Brain pericyte (primary cell): ENCODE data around the gene C11orf54.
A peak's percentile ranks its signal among the peaks of the same experiment; 100 is the strongest.

Experiments
- DNase-seq: peaks from one replicate; pipeline ENCODE4 v3.0.0-alpha.2; 2012; ENCODE audit warnings: low read depth, low spot score

The C11orf54 gene

DNA sequence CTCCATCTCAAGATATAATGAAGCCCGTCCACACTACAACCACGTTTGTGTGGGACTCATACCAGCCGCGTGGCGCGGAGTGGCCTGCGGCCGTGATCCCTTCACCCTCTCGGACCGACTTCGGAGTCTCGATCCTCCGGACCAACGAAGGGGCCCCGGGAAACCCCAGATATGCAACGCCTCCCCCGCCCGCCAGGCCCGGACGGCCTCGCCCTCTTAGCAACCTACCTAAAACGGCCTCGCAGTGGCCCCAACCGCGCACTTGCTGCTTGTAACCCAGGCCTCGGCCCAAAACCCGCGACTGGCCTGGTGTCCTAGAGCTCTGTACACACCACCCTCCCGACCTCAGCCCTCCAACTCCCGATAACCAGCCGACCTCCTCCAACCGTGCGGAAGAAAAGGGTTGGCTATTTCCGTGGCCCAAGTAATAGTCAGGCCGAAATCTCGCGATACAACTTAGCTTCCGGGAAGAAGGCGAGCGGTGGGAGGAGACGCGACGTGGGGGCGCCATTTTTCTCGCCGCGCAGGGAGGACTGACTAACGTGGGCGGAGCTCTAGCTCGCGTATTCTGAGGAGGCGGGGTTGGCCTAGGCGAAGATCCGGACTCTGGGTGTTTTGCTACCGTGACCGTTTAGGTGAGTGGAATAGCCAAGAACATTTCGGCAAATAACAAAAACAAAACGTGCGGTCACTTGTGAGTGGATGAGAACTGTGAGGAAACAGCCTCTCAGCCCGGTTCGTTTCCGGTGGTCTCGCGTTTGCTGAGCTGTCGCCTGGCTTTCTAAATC is at the start of gene C11orf54, which contains the start of gene TAF1D:
Gene C11orf54, plus strand, starts transcription at position 579 of the 788 bp plus-strand sequence. CDS start 5,722 bp downstream, outside the sequence.
Gene TAF1D, minus strand, starts transcription at position 402 of the 788 bp plus-strand sequence. CDS start 2,191 bp downstream, outside the sequence.
- peak; percentile 92 for DNase-seq

DNA sequence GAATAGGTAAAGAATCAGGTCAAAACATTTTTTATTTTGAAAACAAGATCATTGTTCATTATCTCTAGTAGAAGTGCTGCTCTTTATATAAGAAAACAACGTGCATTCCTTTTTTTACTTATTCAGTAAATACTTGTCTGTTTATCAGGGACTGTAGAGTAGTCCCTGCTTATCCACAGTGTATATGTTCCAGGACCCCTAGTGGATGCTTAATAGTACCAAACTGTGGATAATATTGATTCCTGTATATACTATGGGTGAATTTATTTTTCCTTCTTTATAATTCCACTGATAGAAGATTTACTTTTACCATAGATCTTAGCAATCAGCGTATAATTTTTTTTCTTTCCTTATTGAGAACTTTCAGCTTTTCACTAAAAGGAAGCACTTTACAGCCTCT is 47.4 kb upstream of the C11orf54 start:
- no peak for DNase-seq

DNA sequence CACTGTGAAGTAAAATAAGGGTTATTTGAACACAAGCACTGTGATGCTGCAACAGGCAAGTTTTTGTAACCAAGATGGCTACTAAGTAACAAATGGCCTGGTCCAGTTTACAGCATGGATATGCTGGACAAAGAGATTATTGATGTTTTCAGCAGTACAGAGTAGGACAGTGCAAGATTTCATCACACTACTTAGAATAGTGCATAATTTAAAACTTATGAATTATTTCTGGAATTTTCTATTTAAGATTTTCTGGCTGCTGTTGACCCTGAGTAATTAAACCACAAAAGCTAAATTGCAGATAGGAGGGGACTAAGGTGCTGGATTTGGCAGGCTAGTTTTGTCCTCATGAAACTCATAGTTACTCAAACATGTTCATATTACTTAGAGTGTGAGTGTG is 46.9 kb upstream of the C11orf54 start:
- DNase-seq = no peak

DNA sequence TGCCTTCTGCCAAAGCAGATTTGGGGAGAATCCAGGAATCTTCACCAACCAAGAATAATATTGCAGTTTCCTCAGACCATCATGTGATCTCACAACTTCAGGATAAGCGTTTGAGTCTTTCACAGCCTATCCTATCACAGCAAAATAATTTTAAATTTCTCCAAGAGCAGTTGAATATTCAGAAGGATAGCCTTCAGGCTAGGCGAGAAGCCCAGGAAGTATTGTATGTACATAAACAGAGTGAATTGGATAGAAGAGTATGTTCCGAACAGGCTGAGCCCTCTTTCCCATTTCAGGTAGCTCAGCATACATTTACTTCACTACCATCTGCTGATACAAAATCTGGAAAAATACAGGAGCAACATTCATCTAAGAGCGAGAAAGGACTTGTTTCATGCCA is 43.9 kb upstream of the C11orf54 start:
- no peak for DNase-seq

DNA sequence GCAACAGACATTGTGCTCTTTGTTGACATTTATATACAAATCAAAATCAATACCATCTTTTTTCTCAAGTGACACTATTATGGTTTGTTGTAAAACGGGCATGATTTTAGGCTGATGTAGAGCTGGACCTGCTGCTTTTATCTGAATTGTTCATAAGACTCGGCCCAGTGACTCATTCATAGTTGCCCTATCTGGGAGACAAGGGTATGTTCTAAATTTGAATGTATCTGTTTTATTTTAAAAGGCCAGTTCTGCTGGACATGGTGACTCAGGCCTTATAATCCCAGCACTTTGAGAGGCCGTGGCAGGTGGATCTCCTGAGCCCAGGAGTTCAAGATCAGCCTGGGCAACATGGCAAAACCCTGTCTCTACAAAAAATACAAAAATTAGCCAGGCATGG is 40.6 kb upstream of the C11orf54 start:
- DNase-seq = no peak

DNA sequence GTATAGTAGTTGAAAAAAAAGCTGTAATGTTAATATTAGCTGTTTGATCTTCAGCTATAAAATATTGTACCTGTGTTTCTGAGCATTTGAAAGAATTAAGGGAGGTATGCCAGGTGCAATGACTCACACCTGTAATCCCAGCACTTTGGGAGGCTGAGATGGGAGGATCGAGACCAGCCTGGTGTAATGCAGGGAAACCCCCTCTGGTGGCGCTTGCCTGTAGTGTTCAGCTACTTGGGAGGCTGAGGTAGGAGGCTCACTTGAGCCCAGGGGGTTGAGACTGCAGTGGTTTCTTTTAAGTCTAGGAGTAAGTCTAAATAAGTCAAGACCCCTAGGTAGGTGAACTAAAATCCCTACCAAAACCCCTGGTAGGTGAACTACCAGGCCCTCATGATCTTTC is 37.2 kb upstream of the C11orf54 start:
- DNase-seq = no peak

DNA sequence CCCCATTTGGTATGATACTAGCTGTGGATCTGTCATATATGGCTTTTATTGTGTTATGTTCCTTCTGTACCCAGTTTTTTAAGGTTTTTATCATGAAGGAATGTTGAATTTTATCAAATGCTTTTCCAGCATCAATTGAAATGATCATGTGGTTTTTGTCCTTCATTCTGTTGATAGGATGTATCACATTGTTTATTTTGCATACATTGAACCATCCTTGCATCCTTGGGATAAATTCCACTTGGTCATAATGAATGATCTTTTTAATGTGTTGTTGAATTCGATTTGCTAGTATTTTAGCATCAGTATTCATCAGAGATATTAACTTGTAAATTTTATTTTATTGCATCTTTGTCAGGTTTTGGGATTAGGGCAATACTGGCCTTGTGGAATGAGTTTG is 31.2 kb upstream of the C11orf54 start:
- no peak for DNase-seq

DNA sequence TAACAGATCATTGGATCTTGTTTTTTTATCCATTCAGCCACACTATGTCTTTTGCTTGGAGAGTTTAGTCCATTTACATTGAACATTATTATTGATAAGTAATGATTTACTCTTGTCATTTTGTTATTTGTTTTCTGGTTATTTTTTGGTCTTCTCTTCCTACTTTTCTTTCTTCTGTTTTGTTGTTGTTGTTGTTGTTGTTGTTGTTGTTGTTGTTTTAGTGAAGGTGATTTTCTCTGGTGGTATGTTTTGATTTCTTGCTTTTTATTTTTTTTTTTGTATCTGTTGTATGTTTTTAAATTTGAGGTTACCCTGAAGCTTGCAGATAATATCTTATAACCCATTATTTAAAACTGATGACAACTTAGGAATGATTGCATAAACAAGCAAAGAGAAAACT is 28.8 kb upstream of the C11orf54 start:
- no peak for DNase-seq

DNA sequence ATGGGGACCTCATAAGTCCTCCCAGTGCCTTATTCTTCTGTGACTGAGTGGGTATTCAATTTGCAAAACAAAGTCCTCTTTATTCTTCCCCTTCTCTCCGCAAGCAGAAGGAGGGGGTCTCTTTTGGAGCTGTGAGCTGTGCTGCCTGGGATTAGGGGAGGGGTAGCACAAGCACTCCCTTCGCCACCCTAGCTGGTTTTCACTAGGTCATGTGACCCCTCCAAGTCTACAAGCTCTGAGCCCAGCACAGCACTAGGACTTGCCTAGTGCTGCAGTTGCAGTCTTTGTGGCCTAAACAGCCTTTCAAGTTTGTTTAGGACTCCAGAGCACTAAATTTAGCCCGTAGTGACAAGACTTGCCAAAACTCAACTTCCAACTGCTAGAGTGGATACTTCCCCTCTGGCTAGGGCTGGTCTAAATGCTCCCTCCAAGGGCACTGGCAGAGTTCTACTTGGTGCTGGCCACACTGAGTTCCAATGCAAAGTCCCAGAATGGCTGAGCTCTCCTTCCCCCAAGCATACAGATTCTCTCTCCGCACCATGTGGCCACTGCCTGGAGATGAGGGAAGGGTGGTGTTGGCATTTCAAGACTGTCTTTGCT is 25.6 kb upstream of the C11orf54 start:
- DNase-seq = no peak

DNA sequence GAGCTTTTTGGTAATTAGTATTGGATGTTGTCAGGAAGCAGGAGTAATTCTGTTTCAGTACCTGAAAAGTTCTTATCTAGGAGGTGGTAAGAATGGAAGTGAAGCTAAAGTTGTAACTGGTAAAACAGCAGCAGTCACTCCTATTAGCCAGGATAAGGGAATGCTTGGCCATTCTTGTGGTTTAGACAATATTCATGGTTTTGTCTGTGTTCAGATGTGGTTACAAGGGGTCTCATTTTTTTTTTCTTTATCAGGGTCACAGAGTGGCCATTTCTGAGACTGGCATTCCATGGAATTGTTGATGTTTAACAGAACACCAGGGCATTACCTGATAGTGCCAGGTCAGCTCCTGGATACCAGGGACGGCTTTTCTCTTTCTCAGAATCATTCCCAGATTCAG is 24.0 kb upstream of the C11orf54 start:
- no peak for DNase-seq

DNA sequence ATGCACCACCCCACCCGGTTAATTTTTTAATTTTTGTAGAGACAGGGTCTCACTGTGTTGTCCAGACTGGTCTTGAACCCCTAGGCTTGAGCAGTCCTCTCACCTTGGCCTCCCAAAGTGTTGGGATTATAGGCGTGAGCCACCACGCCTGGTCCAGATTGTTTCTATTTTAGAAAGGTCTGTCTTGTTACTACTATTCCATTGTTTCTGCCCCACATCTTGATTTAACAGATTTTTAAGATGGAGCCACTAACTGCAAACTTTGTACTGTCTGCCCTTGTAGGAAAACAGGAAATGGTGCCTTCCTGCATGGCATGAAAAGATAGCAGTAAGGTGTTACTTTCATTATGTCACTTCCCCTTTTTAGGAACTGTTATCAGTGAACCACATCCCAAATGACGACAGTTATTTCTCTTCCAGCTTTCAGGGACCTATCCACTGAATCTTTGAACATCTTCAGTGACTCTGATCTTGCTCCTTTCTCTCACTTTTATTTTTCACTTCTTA is 23.4 kb upstream of the C11orf54 start:
- DNase-seq = no peak

DNA sequence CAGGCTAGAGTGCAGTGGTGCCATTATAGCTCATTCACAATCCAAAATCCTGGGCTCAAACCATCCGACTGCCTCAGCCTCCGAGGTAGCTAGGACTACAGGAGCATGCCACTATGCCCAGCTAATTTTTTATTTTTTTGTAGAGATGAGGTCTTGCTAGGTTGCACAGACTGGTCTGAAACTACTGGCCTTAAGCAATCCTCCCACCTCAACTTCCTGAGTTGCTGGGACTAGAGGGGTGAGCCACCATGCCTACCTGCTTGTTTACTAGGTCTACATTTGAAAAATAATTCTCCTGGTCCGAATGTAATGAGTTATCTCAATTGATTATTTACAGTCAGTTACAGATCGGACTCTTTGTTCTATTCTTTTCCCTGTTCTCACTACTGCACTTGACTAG is 22.2 kb upstream of the C11orf54 start:
- DNase-seq = no peak

DNA sequence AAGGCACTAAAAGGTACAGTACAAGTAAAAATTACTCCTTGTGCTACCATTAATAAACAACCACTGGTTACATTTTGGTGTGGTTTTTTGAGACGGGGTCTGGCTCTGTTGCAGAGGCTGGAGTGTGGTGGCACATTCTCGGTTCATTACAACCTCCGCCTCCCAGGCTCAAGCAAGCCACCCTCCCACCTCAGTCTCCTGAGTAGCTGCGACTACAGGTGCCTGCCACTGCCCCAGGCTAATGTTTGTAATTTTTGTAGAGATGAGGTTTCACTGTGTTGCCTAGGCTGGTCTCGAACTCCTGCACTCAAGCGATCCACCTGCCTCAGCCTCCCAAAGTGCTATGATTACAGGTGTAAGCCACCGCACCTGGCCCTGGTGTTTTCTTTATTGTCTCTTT is 20.9 kb upstream of the C11orf54 start:
- no peak for DNase-seq

DNA sequence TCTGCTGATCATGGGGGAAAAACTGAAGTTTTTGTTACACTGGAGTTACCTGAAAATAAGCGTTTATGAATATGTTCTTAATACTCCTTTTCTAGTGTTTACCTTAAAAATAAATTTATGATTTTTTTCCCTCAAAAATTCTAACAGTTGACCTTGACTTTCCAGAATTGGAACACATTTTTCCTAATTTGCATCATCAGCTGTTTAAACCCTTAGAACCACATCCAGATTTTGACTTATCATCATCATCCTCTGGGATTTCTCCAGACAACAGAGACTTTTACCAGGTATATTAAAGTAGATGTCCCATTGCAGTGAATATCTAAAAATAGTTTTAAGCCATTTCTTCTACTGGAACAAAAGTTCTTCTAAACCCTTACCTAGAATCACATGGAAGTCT is 17.4 kb upstream of the C11orf54 start:
- DNase-seq = no peak

DNA sequence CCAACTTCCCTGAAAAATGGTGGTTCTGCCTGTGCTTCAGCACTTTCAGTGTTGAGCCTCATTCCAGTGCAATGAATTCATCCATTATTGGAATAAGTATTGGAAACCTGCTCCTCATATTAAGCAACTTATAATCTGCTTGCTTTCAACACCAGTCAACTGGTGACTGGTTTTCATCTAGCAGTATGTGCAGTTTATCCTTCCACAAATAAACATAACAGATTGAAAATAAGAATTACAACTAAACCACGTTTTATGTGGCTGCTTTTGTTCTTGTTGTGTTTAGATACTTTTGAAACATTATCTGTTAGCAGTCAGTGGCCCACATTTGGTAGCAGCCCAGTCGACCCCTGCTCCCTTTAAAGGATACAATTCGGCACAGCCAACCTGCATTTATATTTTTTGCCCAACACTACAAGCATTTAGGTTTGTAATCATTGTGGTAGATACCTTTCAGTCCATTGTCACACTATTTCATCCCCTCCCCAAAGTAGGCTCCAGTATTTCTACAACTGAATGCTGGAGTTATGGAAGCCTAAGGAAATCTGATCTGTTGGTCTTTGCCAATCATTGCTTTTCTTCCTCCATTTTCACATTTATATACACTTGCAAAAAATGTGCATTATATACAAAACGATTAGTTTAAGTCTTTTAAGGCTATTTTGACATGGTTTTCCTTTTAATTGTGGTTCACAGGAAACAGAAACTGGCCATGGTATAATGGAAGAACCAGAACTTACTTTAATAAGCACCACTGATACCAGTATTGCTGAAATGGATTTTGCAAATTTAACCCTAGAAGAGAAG is 13.3 kb upstream of the C11orf54 start:
- no peak for DNase-seq

DNA sequence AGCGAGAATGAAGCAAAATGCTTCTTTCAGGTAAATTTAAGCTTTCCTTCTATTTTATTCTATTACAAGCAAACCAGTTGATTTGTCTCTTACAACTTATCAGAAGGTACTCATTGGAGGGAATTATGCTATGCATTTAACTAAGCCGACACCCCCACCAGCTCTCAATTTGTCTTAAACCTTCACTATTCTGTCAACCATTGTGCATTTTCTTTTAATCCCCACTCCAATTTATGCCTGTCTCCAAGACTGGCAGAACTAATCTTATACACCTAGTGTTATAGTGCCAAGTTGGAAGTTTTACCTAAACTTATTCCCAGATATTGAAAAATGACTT is 12.7 kb upstream of the C11orf54 start:
- no peak for DNase-seq

DNA sequence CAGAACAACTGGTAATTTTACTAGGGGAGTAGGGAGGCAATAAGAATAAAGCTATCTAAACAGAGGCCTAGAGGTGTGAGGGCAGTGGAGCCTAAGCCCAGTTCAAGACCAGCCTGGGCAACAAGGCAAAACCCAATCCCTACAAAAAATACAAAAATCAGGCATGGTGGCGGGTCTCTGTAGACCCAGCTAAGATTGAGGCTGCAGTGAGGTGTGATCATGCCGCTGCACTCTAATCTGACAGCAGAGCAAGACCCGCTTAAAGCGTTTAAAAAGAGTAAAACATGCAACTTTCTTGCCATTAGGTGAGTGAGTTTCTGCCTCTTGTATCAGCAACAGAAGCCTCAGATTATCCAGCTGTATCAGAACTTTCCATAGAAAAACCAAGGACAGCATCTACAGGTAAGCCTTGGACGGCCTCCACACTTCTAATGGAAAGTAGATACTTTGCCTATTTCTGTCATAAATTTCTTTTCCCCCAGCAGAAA is 12.3 kb upstream of the C11orf54 start:
- no peak for DNase-seq

DNA sequence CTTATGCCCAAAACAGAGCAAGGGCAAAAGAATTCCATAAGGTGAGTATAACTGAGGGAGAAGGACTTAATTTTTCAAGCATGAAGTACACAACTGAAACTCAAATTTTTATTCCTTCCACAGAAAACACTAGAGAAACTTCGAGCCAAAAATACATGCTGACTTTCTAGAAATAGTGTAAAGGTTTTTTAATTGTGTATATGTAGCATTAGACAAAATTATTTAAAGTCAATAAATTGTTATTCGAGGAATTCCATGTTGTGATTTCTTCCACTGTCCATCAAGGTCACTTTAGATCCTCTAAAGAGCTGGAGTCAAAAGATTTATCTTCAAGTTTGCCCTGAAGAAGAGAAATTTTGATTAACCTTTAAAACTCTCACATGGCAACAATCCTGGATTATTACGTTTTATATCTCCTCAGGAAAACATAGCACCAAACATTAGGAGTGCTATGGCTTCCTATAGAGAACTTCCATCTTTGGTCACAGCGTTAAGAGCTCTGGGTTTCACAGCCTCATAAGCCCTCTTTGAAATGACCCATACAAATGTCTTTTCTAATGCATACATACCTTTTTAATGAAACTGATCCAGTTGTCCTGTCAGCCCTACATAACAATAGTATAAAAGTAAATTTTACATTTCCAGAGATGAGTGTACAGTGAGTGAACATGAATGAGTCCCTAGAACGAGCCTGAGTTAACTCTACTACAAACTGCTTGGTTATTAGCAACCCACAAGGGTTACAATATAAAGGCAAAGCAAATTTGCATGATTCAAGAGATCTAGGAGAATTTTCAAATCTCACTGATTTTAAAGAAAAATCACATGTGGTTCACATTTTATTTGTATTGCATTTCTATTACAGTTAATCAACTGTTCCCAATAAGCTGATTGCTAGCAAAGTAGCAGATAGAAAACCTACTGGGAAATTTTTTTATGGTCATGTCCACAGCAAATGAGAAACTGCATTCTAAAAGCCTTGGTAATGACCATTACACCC is 11.1 kb upstream of the C11orf54 start:
- no peak for DNase-seq

DNA sequence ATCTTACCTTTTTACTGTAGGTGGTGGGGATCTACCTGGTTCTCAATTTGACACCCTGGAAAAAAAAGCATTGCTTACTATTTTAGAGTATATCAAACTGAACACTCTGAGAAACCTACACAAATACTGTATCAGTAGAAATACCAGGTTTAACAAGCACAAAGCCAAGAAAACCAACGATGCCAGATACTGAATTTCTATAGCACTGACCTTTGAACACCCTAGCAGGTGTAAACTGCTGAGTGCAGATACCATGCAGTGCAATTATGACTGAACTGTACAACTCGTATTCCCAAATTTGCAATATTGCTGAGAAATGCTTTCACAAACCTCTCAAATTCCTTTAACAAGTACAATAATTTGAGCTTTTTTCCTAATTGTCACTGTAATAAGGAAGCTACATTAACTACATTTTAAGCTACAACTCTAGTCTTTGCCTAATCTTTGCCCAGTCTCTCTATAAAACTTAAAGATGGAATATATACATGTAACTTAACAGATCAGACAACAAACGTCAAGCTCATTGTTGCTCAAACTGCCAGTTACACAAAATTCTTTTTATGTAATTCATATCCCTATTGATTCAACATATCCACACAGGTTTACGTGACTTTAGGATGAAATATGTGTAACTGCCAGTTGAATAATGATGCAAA is 9.1 kb upstream of the C11orf54 start:
- no peak for DNase-seq

DNA sequence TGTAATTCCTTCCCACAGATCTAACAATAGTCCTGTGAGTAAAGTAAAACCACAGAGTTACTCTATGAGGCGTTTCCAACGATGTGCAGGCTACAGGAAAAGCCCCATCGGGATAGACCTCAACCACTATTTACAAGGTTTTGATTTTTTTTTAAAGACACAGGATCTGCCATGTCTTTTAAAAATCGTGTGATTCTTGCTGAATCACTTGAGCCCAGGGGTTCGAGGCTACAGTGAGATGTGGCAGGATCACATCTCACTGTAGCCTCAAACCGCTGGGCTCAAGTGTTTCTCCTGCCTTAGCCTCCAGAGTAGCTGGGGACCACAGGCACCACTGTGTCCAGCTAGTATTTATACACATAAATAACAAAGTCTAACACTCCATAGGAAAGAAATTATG is 8.0 kb upstream of the C11orf54 start:
- no peak for DNase-seq
